Measurements from ENCODE around the gene DNAJC15. TPM values are rescaled to one million over a fixed set of nuclear protein-coding genes. Genes with fewer than 3 reads are reported as not detected.

Gene DNAJC15
- total RNA-seq, 1 donor from 2014 or later: 17.1 TPM

DNA sequence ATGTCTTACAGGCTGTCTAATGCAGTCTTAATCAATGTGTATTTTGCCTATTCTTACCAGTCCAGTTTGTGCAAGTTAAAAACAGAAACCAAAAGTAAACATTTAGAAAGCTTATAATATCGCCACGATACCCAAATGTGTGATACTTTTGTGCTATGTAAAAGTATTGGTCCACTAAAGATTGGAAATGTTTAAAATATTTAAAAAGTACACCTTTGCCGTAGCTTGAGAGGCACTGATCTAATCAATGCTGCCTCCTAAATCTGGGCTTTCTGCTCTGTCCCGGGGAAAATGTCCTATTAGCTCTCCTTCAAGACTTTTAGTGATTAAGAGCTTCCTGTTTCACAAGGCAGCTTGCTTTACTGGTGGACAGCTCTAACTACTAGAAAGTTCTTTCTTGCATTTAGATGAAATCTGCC is 64.7 kb downstream of the DNAJC15 start:
- Mint-ChIP-seq H3K27me3 (ENCODE audit: unreplicated experiment) (peaks cover 1% of the 10 kb centered on the region), H3K36me3 (ENCODE audit: unreplicated experiment) (peaks cover 5% of the 10 kb centered on the region), H3K4me3 (ENCODE audit: unreplicated experiment) (no peak overlapping the region), H3K27ac (ENCODE audit: unreplicated experiment) (peak overlapping the region; percentile 24), H3K9me3 (ENCODE audit: unreplicated experiment) (peaks cover 5% of the 10 kb centered on the region), H3K4me1 (ENCODE audit: low read depth, unreplicated experiment) (peaks cover 32% of the 10 kb centered on the region)
- TF ChIP-seq, protein P1, sequence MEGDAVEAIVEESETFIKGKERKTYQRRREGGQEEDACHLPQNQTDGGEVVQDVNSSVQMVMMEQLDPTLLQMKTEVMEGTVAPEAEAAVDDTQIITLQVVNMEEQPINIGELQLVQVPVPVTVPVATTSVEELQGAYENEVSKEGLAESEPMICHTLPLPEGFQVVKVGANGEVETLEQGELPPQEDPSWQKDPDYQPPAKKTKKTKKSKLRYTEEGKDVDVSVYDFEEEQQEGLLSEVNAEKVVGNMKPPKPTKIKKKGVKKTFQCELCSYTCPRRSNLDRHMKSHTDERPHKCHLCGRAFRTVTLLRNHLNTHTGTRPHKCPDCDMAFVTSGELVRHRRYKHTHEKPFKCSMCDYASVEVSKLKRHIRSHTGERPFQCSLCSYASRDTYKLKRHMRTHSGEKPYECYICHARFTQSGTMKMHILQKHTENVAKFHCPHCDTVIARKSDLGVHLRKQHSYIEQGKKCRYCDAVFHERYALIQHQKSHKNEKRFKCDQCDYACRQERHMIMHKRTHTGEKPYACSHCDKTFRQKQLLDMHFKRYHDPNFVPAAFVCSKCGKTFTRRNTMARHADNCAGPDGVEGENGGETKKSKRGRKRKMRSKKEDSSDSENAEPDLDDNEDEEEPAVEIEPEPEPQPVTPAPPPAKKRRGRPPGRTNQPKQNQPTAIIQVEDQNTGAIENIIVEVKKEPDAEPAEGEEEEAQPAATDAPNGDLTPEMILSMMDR (IDR thresholded peaks at IDR 0.05; ENCODE audit: partially characterized antibody, unreplicated experiment): no peak
- DNase-seq: no peak

DNA sequence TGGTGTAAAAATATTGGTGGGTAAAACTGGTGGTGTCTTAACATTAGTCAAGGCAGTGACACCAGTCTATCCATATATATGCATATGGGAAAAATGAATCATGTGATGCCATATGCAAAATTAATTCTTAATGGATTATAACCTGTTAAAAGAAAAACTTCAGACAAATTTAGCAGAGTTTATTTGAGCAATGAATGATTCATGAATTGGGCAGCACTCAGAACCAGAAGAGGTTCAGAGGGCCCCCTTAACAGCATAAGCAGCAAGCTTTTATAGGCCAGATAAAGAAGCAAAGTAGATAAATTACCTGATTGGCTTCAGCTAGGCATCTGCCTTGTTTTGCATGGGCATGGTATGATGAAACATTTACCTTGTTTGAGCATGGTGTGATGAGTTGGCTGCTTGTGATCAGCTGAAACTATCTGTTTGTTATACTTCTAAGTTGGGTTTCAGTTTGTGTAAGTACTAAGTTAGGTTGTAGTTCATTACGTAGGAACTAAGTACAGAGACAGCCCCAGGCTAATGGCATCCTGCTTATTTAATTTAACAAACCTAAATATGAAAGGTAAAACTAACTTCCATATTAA is 66.6 kb downstream of the DNAJC15 start:
- H3K36me3 Mint-ChIP-seq (ENCODE audit: unreplicated experiment): peaks cover 5% of the 10 kb centered on the region
- peaks cover 28% of the 10 kb centered on the region for H3K4me1 Mint-ChIP-seq (ENCODE audit: low read depth, unreplicated experiment)
- peaks cover 1% of the 10 kb centered on the region for H3K27me3 Mint-ChIP-seq (ENCODE audit: unreplicated experiment)
- TF ChIP-seq, protein P1 (IDR thresholded peaks at IDR 0.05; ENCODE audit: partially characterized antibody, unreplicated experiment): no peak
- H3K9me3 Mint-ChIP-seq (ENCODE audit: unreplicated experiment): peaks cover 5% of the 10 kb centered on the region
- no peak overlapping the region for H3K27ac Mint-ChIP-seq (ENCODE audit: unreplicated experiment)
- no peak for DNase-seq
- H3K4me3 Mint-ChIP-seq (ENCODE audit: unreplicated experiment): no peak overlapping the region

DNA sequence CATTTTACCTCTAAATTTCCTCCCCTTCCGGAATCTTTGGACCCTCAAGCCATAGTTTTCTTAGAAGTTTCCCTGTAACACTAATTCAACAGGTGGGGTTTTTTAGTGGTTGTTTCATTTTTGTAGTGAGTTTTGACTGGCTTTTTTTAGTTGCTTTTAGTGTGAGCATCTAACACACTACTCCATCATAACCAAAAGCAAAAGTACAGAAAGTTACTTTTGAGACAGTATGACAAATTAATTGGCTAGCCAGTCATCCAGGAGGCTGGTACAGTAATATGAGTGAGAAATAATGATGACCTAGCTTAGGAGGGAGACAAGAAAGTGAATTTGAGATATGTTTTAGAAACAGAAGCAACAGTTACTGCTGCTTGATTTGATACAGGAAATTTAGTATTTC is 71.5 kb downstream of the DNAJC15 start:
- TF ChIP-seq, protein P1 (IDR thresholded peaks at IDR 0.05; ENCODE audit: partially characterized antibody, unreplicated experiment): no peak
- Mint-ChIP-seq H3K36me3 (ENCODE audit: unreplicated experiment) (peaks cover 11% of the 10 kb centered on the region), H3K27ac (ENCODE audit: unreplicated experiment) (no peak overlapping the region), H3K9me3 (ENCODE audit: unreplicated experiment) (peaks cover 3% of the 10 kb centered on the region), H3K4me1 (ENCODE audit: low read depth, unreplicated experiment) (no peaks in the 10 kb centered on the region), H3K27me3 (ENCODE audit: unreplicated experiment) (no peaks in the 10 kb centered on the region), H3K4me3 (ENCODE audit: unreplicated experiment) (no peak overlapping the region)
- no peak for DNase-seq

DNA sequence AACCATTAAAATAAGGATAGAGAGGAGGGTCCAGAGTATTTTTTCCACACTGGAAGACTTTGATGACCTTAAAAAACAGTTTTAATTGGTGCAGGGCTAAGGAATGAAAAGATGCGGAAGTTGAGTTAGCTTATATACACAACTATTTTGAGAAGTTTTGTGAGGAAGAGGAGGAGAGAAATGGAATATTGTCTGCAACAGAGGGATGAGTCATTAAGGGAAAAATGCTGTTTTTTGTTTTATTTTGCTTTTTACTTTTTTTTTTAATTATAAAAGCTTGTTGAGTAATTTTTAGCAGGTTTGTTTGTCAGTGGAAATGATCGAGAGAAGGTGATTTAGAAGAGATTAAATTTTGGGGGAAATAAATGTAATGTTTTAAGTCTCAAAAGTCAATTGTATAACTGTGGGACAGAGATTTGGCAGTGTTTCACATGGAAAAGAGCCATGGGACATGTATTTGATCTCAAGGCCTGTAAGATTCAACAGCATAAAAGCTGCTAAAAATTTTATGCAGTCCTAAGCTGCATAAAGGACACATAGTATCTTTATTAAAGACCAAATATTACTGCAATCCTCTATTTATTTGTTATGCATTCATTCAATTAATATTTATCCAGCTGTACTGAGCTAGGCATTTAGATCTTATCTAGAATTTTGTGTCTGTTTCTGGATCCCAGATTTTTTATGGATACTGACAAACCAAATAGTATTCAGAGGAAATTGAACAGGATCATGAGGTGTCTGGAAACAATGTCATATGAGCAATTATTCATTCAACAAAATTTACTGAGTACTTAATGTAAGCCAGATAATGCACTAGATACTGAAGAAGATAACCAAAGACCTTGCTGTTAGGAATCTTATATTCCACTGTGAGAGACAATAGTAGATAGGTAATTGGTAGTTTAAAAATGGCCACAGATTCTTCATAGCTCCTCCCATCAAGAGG is 72.7 kb downstream of the DNAJC15 start:
- no peak overlapping the region for H3K4me3 Mint-ChIP-seq (ENCODE audit: unreplicated experiment)
- no peak for DNase-seq
- peaks cover 11% of the 10 kb centered on the region for H3K36me3 Mint-ChIP-seq (ENCODE audit: unreplicated experiment)
- no peak overlapping the region for H3K27ac Mint-ChIP-seq (ENCODE audit: unreplicated experiment)
- H3K4me1 Mint-ChIP-seq (ENCODE audit: low read depth, unreplicated experiment): no peaks in the 10 kb centered on the region
- H3K27me3 Mint-ChIP-seq (ENCODE audit: unreplicated experiment): no peaks in the 10 kb centered on the region
- TF ChIP-seq, protein P1 (IDR thresholded peaks at IDR 0.05; ENCODE audit: partially characterized antibody, unreplicated experiment): no peak
- H3K9me3 Mint-ChIP-seq (ENCODE audit: unreplicated experiment): peaks cover 3% of the 10 kb centered on the region

DNA sequence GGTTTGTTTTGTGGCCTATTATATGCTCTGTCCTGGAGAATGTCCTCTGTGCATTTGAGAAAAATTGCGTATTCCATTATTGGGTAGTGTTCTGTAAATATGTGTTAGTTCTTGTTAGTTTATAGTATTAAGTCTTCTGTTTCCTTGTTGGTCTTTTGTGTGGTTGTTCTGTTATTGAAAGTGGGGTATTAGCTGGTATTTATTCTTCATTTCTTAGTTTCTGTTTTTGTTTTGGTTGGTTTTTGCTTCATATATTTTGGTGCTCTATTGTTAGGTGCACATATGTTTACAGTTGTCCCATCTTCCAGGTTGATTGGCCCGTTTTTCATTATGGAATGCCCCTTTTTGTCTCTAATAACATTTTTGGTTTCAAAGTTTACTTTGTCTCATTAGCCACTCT is 77.3 kb downstream of the DNAJC15 start:
- peaks cover 11% of the 10 kb centered on the region for H3K36me3 Mint-ChIP-seq (ENCODE audit: unreplicated experiment)
- no peak for DNase-seq

More for the DNA sequence above, 77.3 kb downstream of the DNAJC15 start:
- no peak overlapping the region for H3K27ac Mint-ChIP-seq (ENCODE audit: unreplicated experiment)
- no peaks in the 10 kb centered on the region for H3K4me1 Mint-ChIP-seq (ENCODE audit: low read depth, unreplicated experiment)
- peaks cover 3% of the 10 kb centered on the region for H3K9me3 Mint-ChIP-seq (ENCODE audit: unreplicated experiment)
- TF ChIP-seq, protein P1 (IDR thresholded peaks at IDR 0.05; ENCODE audit: partially characterized antibody, unreplicated experiment): no peak
- H3K4me3 Mint-ChIP-seq (ENCODE audit: unreplicated experiment): no peak overlapping the region
- H3K27me3 Mint-ChIP-seq (ENCODE audit: unreplicated experiment): no peaks in the 10 kb centered on the region

All from glutamatergic neuron (in vitro differentiated cells).